PC-3 (cell line): Measurements from ENCODE around the gene DLEC1. TPM values are rescaled to one million over a fixed set of nuclear protein-coding genes. Genes with fewer than 3 reads are reported as not detected.

Experiments
- ATAC-seq: fragments of 200-7000 bp; cut with Tn5 transposase; 2 replicates; pipeline ENCODE4 v1.9.1; 2020; ENCODE audit warnings: mild to moderate bottlenecking, moderate library complexity
- BruUV-seq: library from RNA; stranded (reverse); fragments of 400-500 nt; replicated peaks from 2 replicates; lab custom pipeline; 2021; lab: Mats Ljungman, UMichigan
- CTCF ChIA-PET: fragments of 300-600 bp; sonication (Branson Sonifier 250); formaldehyde crosslinking; loops from one replicate; lab custom pipeline; 2022; ENCODE audit warnings: antibody characterized with exemption; lab: Charles Lee
- POLR2A ChIA-PET: fragments of 300-600 bp; sonication (Branson Sonifier 250); formaldehyde crosslinking; loops from one replicate; lab custom pipeline; 2022; ENCODE audit warnings: antibody characterized with exemption; ENCODE audit not compliant: unreplicated experiment; lab: Charles Lee
- DNase-seq: peaks from one replicate; pipeline ENCODE4 v3.0.0-alpha.2; 2015
- H2AFZ ChIP-seq: fragments of 300-600 bp; sonication (generic); 2 replicates; pipeline ENCODE4 v1.6.0; 2016; ENCODE audit warnings: antibody characterized with exemption, low read length
- H3F3A ChIP-seq: fragments of 300-600 bp; sonication (generic); one replicate; pipeline ENCODE4 v1.6.0; 2017; ENCODE audit warnings: antibody characterized with exemption, low read length, control low read depth, mild to moderate bottlenecking; ENCODE audit not compliant: unreplicated experiment
- H3K27ac ChIP-seq: fragments of 300-600 bp; sonication (generic); 2 replicates; pipeline ENCODE4 v1.5.1; 2016; ENCODE audit warnings: mild to moderate bottlenecking, low read length
- H3K27me3 ChIP-seq: fragments of 300-600 bp; sonication (generic); 2 replicates; pipeline ENCODE4 v1.6.1; 2016; ENCODE audit warnings: low read length, mixed read lengths
- H3K36me3 ChIP-seq: fragments of 300-600 bp; sonication (generic); 2 replicates; pipeline ENCODE4 v1.6.1; 2016; ENCODE audit warnings: low read depth, mixed run types, low read length, mixed read lengths
- H3K4me1 ChIP-seq: fragments of 300-600 bp; sonication (generic); 2 replicates; pipeline ENCODE4 v1.5.1; 2016; ENCODE audit warnings: low read length; ENCODE audit not compliant: insufficient read depth
- H3K4me2 ChIP-seq: fragments of 300-600 bp; sonication (generic); 2 replicates; pipeline ENCODE4 v1.6.0; 2016; ENCODE audit warnings: low read length
- H3K4me3 ChIP-seq: fragments of 300-600 bp; sonication (generic); 2 replicates; pipeline ENCODE4 v1.5.1; 2016; ENCODE audit warnings: mild to moderate bottlenecking, low read length, mixed read lengths
- H3K79me2 ChIP-seq: fragments of 300-600 bp; sonication (generic); 2 replicates; pipeline ENCODE4 v1.6.1; 2017; ENCODE audit warnings: low read length, mixed read lengths
- H3K9ac ChIP-seq: fragments of 300-600 bp; sonication (generic); 2 replicates; pipeline ENCODE4 v1.6.0; 2016; ENCODE audit warnings: mild to moderate bottlenecking, low read length
- H3K9me2 ChIP-seq: fragments of 300-600 bp; sonication (generic); replicated peaks from 2 replicates; pipeline ENCODE4 v1.6.1; 2016; ENCODE audit warnings: mixed run types, low read length, mixed read lengths
- H3K9me3 ChIP-seq: fragments of 300-600 bp; sonication (generic); 2 replicates; pipeline ENCODE4 v1.6.1; 2016; ENCODE audit warnings: low read length, mixed read lengths
- H4K20me1 ChIP-seq: fragments of 300-600 bp; sonication (generic); 2 replicates; pipeline ENCODE4 v1.6.1; 2016; ENCODE audit warnings: low read length, mixed read lengths
- EZH2 ChIP-seq: fragments of 300-600 bp; sonication (generic); IDR thresholded peaks from one replicate; pipeline ENCODE4 v1.6.1; 2017; ENCODE audit warnings: antibody characterized with exemption, mild to moderate bottlenecking, low read length; ENCODE audit not compliant: unreplicated experiment
- EZH2phosphoT487 ChIP-seq: fragments of 300-600 bp; sonication (generic); IDR thresholded peaks from 2 replicates; pipeline ENCODE4 v1.6.1; 2018; ENCODE audit warnings: mild to moderate bottlenecking, antibody characterized with exemption, low read length, borderline replicate concordance
- intact Hi-C: fragments of 100-400 bp; cut with micrococcal nuclease; formaldehyde crosslinking; loops from 2 replicates; pipeline ENCODE4 v1.9.0; 2023
- total RNA-seq: library from RNA; depleted of rRNA; stranded (reverse); fragments of >200 nt; gene quantifications from 2 replicates; pipeline ENCODE4 v1.2.3, GENCODE V29; 2014
- TF ChIP-seq, protein P1 (sequence below): fragments of 300-600 bp; sonication (generic); conservative IDR thresholded peaks from 2 replicates; pipeline ENCODE4 v1.5.1; 2017; ENCODE audit warnings: antibody characterized with exemption, low read depth, mild to moderate bottlenecking, low read length

DLEC1 gene
- total RNA-seq, 1 experiment from 2014 or later, result not detected

- no peak overlapping the region for H3K4me2 ChIP-seq
- H4K20me1 ChIP-seq, result no peaks in the 10 kb centered on the region
- H3K9me2 ChIP-seq, result no peaks in the 10 kb centered on the region
- no peaks in the 10 kb centered on the region for H3K27me3 ChIP-seq
- ChIA-PET POLR2A (interaction anchor here (0.6 kb wide), 1 partner anchor 16 kb away, joined by 3 read pairs; the partner anchor contains the start of gene ACAA1), CTCF (interaction anchor here (1.1 kb wide), 1 partner anchor 10 kb away, joined by 3 read pairs; no protein-coding TSS in a partner anchor)
- ATAC-seq (no peak), DNase-seq (no peak)
- peak overlapping the region; percentile 57; the same call in 1 of the 2 replicates for H3K9ac ChIP-seq
- peaks cover 54% of the 10 kb centered on the region for H3K4me1 ChIP-seq
- no peaks in the 10 kb centered on the region for H3K79me2 ChIP-seq
- no peak overlapping the region for H2AFZ ChIP-seq
- intact Hi-C loops, result no loop called here
- H3K4me3 ChIP-seq, result no peak overlapping the region
- H3K36me3 ChIP-seq, result no peaks in the 10 kb centered on the region
- TF ChIP-seq, protein P1, sequence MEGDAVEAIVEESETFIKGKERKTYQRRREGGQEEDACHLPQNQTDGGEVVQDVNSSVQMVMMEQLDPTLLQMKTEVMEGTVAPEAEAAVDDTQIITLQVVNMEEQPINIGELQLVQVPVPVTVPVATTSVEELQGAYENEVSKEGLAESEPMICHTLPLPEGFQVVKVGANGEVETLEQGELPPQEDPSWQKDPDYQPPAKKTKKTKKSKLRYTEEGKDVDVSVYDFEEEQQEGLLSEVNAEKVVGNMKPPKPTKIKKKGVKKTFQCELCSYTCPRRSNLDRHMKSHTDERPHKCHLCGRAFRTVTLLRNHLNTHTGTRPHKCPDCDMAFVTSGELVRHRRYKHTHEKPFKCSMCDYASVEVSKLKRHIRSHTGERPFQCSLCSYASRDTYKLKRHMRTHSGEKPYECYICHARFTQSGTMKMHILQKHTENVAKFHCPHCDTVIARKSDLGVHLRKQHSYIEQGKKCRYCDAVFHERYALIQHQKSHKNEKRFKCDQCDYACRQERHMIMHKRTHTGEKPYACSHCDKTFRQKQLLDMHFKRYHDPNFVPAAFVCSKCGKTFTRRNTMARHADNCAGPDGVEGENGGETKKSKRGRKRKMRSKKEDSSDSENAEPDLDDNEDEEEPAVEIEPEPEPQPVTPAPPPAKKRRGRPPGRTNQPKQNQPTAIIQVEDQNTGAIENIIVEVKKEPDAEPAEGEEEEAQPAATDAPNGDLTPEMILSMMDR, result no peak
- TF ChIP-seq EZH2phosphoT487, result no peak
- no peak for TF ChIP-seq EZH2
- no peaks in the 10 kb centered on the region for H3K9me3 ChIP-seq
- H3K27ac ChIP-seq, result peak overlapping the region; percentile 96
- BruUV-seq, result no TSS peak
- H3F3A ChIP-seq, result no peaks in the 10 kb centered on the region
These were observed 113.6 kb downstream of the DLEC1 start for GRCh38 chr3:38152609-38153008.

GRCh38 chr3:38153221-38153620, 114.2 kb downstream of the DLEC1 start:
- no peak for DNase-seq
- H4K20me1 ChIP-seq, result no peaks in the 10 kb centered on the region
- no peak overlapping the region for H2AFZ ChIP-seq
- no peaks in the 10 kb centered on the region for H3K9me2 ChIP-seq
- peak overlapping the region; percentile 96 for H3K27ac ChIP-seq
- H3K36me3 ChIP-seq, result no peaks in the 10 kb centered on the region
- H3K9ac ChIP-seq, result peak overlapping the region; percentile 57
- H3K9me3 ChIP-seq, result no peaks in the 10 kb centered on the region
- no TSS peak for BruUV-seq
- no peak for ATAC-seq
- peaks cover 60% of the 10 kb centered on the region for H3K4me1 ChIP-seq
- ChIA-PET POLR2A (no interaction called here), CTCF (interaction anchor here (1.1 kb wide), 1 partner anchor 10 kb away, joined by 3 read pairs; no protein-coding TSS in a partner anchor)
- TF ChIP-seq EZH2phosphoT487 (no peak), EZH2 (no peak)
- TF ChIP-seq, protein P1, result no peak
- no peak overlapping the region for H3K4me3 ChIP-seq
- no peaks in the 10 kb centered on the region for H3F3A ChIP-seq
- peak overlapping the region; percentile 25 for H3K4me2 ChIP-seq
- no peaks in the 10 kb centered on the region for H3K79me2 ChIP-seq
- intact Hi-C loops, result no loop called here
- H3K27me3 ChIP-seq, result no peaks in the 10 kb centered on the region

- TF ChIP-seq EZH2phosphoT487, result no peak
- TF ChIP-seq EZH2, result no peak
- TF ChIP-seq, protein P1, result no peak
- H4K20me1 ChIP-seq, result no peaks in the 10 kb centered on the region
- H3K4me3 ChIP-seq, result 0 out of 2 replicates have a peak overlapping the region, but pooled peaks have one; percentile 7
- H3K36me3 ChIP-seq, result no peaks in the 10 kb centered on the region
- H3K9me2 ChIP-seq, result no peaks in the 10 kb centered on the region
- ATAC-seq (peak; percentile 36; the same call in 1 of the 2 replicates), DNase-seq (peak; percentile 90)
- H3K27me3 ChIP-seq, result no peaks in the 10 kb centered on the region
- no peaks in the 10 kb centered on the region for H3K79me2 ChIP-seq
- peak overlapping the region; percentile 96 for H3K27ac ChIP-seq
- H3K9me3 ChIP-seq, result no peaks in the 10 kb centered on the region
- POLR2A ChIA-PET, result interaction anchor here (0.7 kb wide), 1 partner anchor 12 kb away, joined by 3 read pairs; the partner anchor contains the start of gene OXSR1
- H2AFZ ChIP-seq, result no peak overlapping the region
- H3K4me1 ChIP-seq, result peaks cover 60% of the 10 kb centered on the region
- peak overlapping the region; percentile 59 for H3K9ac ChIP-seq
- no TSS peak for BruUV-seq
- no peaks in the 10 kb centered on the region for H3F3A ChIP-seq
- intact Hi-C loops, result no loop called here
- CTCF ChIA-PET, result interaction anchor here (1.1 kb wide), 1 partner anchor 9 kb away, joined by 3 read pairs; no protein-coding TSS in a partner anchor
- H3K4me2 ChIP-seq, result peak overlapping the region; percentile 60
These were observed 115.1 kb downstream of the DLEC1 start for GRCh38 chr3:38154033-38154494.
